Chondrocyte (in vitro differentiated cells): ENCODE results near the gene SLC5A3. TPM values are rescaled to one million over a fixed set of nuclear protein-coding genes. Genes with fewer than 3 reads are reported as not detected.

Experiments
- DNase-seq: peaks from one replicate; pipeline ENCODE4 v3.0.0; 2021; ENCODE audit warnings: mixed read lengths, low spot score
- H3K27ac Mint-ChIP-seq: one replicate; pipeline ENCODE4 v1.8.0; 2021; ENCODE audit warnings: mild to moderate bottlenecking, moderate library complexity, mixed read lengths; ENCODE audit not compliant: unreplicated experiment
- H3K27me3 Mint-ChIP-seq: 2 replicates; pipeline ENCODE4 v1.8.0; 2021; ENCODE audit warnings: low read depth, mixed read lengths
- H3K36me3 Mint-ChIP-seq: 2 replicates; pipeline ENCODE4 v1.8.0; 2021; ENCODE audit warnings: low read depth, mixed read lengths
- H3K4me1 Mint-ChIP-seq: 2 replicates; pipeline ENCODE4 v1.8.0; 2021; ENCODE audit warnings: low read depth, mild to moderate bottlenecking, mixed read lengths
- H3K4me3 Mint-ChIP-seq: one replicate; pipeline ENCODE4 v1.8.0; 2021; ENCODE audit warnings: mild to moderate bottlenecking, moderate library complexity, mixed read lengths; ENCODE audit not compliant: unreplicated experiment
- H3K9me3 Mint-ChIP-seq: 2 replicates; pipeline ENCODE4 v1.8.0; 2021; ENCODE audit warnings: low read depth, mixed read lengths
- CTCF ChIP-seq: fragments of 200-600 bp; sonication (generic); IDR thresholded peaks from 2 replicates; pipeline ENCODE4 v1.5.0; 2021; ENCODE audit warnings: antibody characterized with exemption, mild to moderate bottlenecking, moderate library complexity
- total RNA-seq: library from RNA; stranded (reverse); gene quantifications from 3 replicates; pipeline ENCODE4 v1.2.1, GENCODE V29; 2021

Gene SLC5A3
- total RNA-seq, 1 donor from 2014 or later = 47.6 TPM

GRCh38 chr21:34047835-34048234 lies 25.5 kb upstream of the SLC5A3 start:
- no peak overlapping the region for H3K27ac Mint-ChIP-seq
- DNase-seq = no peak
- no peaks in the 10 kb centered on the region for H3K27me3 Mint-ChIP-seq
- H3K36me3 Mint-ChIP-seq = no peaks in the 10 kb centered on the region
- no peak overlapping the region for H3K4me3 Mint-ChIP-seq
- peaks cover 13% of the 10 kb centered on the region for H3K9me3 Mint-ChIP-seq
- TF ChIP-seq CTCF = no peak
- H3K4me1 Mint-ChIP-seq = no peaks in the 10 kb centered on the region

GRCh38 chr21:34052171-34052570 lies 21.2 kb upstream of the SLC5A3 start:
- DNase-seq = no peak
- peaks cover 13% of the 10 kb centered on the region for H3K9me3 Mint-ChIP-seq
- no peaks in the 10 kb centered on the region for H3K36me3 Mint-ChIP-seq
- no peaks in the 10 kb centered on the region for H3K27me3 Mint-ChIP-seq
- H3K4me3 Mint-ChIP-seq = no peak overlapping the region
- no peak overlapping the region for H3K27ac Mint-ChIP-seq
- H3K4me1 Mint-ChIP-seq = no peaks in the 10 kb centered on the region
- TF ChIP-seq CTCF = no peak

GRCh38 chr21:34054259-34054658 lies 19.1 kb upstream of the SLC5A3 start:
- Mint-ChIP-seq H3K4me3 (no peak overlapping the region), H3K4me1 (no peaks in the 10 kb centered on the region), H3K27ac (no peak overlapping the region), H3K36me3 (no peaks in the 10 kb centered on the region), H3K27me3 (no peaks in the 10 kb centered on the region), H3K9me3 (peaks cover 2% of the 10 kb centered on the region)
- no peak for DNase-seq
- no peak for TF ChIP-seq CTCF

- Mint-ChIP-seq H3K4me1 (no peaks in the 10 kb centered on the region), H3K9me3 (no peaks in the 10 kb centered on the region), H3K27me3 (no peaks in the 10 kb centered on the region), H3K36me3 (no peaks in the 10 kb centered on the region), H3K4me3 (no peak overlapping the region), H3K27ac (no peak overlapping the region)
- TF ChIP-seq CTCF = no peak
- DNase-seq = no peak
Measured at GRCh38 chr21:34055615-34056014, 17.8 kb upstream of the SLC5A3 start.

GRCh38 chr21:34061983-34062382 lies 11.4 kb upstream of the SLC5A3 start:
- Mint-ChIP-seq H3K27me3 (no peaks in the 10 kb centered on the region), H3K9me3 (no peaks in the 10 kb centered on the region), H3K4me3 (no peak overlapping the region), H3K27ac (no peak overlapping the region), H3K36me3 (no peaks in the 10 kb centered on the region), H3K4me1 (peaks cover 10% of the 10 kb centered on the region)
- no peak for TF ChIP-seq CTCF
- DNase-seq = no peak
